H9 (cell line): ENCODE data around the gene TBC1D13. TPM values are rescaled to one million over a fixed set of nuclear protein-coding genes. Genes with fewer than 3 reads are reported as not detected.

Experiments
- DNase-seq: peaks from one replicate; pipeline ENCODE4 v3.0.0-alpha.2; 2017
- H2AFZ ChIP-seq: one replicate; pipeline ENCODE4 v1.6.1; 2013; ENCODE audit warnings: mild to moderate bottlenecking, low read length, control low read depth, moderate library complexity
- H2AK5ac ChIP-seq: 2 replicates; pipeline ENCODE4 v1.6.1; 2013; ENCODE audit warnings: low read length, control low read depth, mixed read lengths; ENCODE audit not compliant: insufficient read length
- H2BK120ac ChIP-seq: one replicate; pipeline ENCODE4 v1.6.1; 2013; ENCODE audit warnings: low read depth, mild to moderate bottlenecking, low read length, control low read depth, inconsistent platforms; ENCODE audit not compliant: poor library complexity, severe bottlenecking
- H2BK12ac ChIP-seq: 2 replicates; pipeline ENCODE4 v1.6.1; 2013; ENCODE audit warnings: low read length, control low read depth, mixed read lengths, low read depth; ENCODE audit not compliant: insufficient read length
- H2BK15ac ChIP-seq: 2 replicates; pipeline ENCODE4 v1.6.1; 2013; ENCODE audit warnings: low read depth, low read length, control low read depth
- H2BK20ac ChIP-seq: one replicate; pipeline ENCODE4 v1.6.1; 2013; ENCODE audit warnings: low read depth, mild to moderate bottlenecking, low read length, control low read depth, inconsistent platforms; ENCODE audit not compliant: poor library complexity, severe bottlenecking
- H2BK5ac ChIP-seq: 2 replicates; pipeline ENCODE4 v1.6.1; 2013; ENCODE audit warnings: low read length, control low read depth, mixed read lengths; ENCODE audit not compliant: insufficient read length
- H3K14ac ChIP-seq: 2 replicates; pipeline ENCODE4 v1.6.1; 2013; ENCODE audit warnings: low read length, control low read depth; ENCODE audit not compliant: insufficient read depth
- H3K18ac ChIP-seq: 2 replicates; pipeline ENCODE4 v1.6.1; 2013; ENCODE audit warnings: low read depth, mild to moderate bottlenecking, mixed read lengths, low read length, control low read depth; ENCODE audit not compliant: insufficient read length
- H3K23ac ChIP-seq: 2 replicates; pipeline ENCODE4 v1.6.1; 2013; ENCODE audit warnings: low read length, control low read depth, mixed read lengths, low read depth; ENCODE audit not compliant: insufficient read length
- H3K23me2 ChIP-seq: 2 replicates; pipeline ENCODE4 v1.6.1; 2013; ENCODE audit warnings: low read depth, mild to moderate bottlenecking, mixed read lengths, low read length, control low read depth; ENCODE audit not compliant: insufficient read length, poor library complexity, severe bottlenecking
- H3K27ac ChIP-seq: 2 replicates; pipeline ENCODE4 v1.5.1; 2013; ENCODE audit warnings: low read length, control low read depth, mixed read lengths, low read depth; ENCODE audit not compliant: insufficient read length
- H3K27me3 ChIP-seq: 2 replicates; pipeline ENCODE4 v1.6.1; 2013; ENCODE audit warnings: low read length, control low read depth, inconsistent platforms; ENCODE audit not compliant: insufficient read depth
- H3K4ac ChIP-seq: 2 replicates; pipeline ENCODE4 v1.6.1; 2013; ENCODE audit warnings: low read depth, mild to moderate bottlenecking, control low read depth, inconsistent platforms, low read length, moderate library complexity
- H3K4me1 ChIP-seq: 2 replicates; pipeline ENCODE4 v1.6.1; 2013; ENCODE audit warnings: low read length, control low read depth, inconsistent platforms; ENCODE audit not compliant: insufficient read depth
- H3K4me2 ChIP-seq: 2 replicates; pipeline ENCODE4 v1.6.1; 2013; ENCODE audit warnings: low read length, control low read depth, mixed read lengths; ENCODE audit not compliant: insufficient read length, insufficient read depth
- H3K56ac ChIP-seq: 2 replicates; pipeline ENCODE4 v1.6.1; 2013; ENCODE audit warnings: low read depth, mild to moderate bottlenecking, mixed read lengths, low read length, control low read depth; ENCODE audit not compliant: insufficient read length
- H3K79me1 ChIP-seq: 2 replicates; pipeline ENCODE4 v1.6.1; 2013; ENCODE audit warnings: low read depth, mild to moderate bottlenecking, moderate library complexity, low read length, control low read depth, inconsistent platforms; ENCODE audit not compliant: insufficient read depth, poor library complexity, severe bottlenecking
- H3K79me2 ChIP-seq: 2 replicates; pipeline ENCODE4 v1.6.1; 2013; ENCODE audit warnings: low read length, control low read depth, inconsistent platforms; ENCODE audit not compliant: insufficient read depth
- H3K9ac ChIP-seq: 2 replicates; pipeline ENCODE4 v1.6.1; 2013; ENCODE audit warnings: low read length, control low read depth, mixed read lengths; ENCODE audit not compliant: insufficient read length; ENCODE audit errors: extremely low read depth
- H3K9me3 ChIP-seq: one replicate; pipeline ENCODE4 v1.6.1; 2013; ENCODE audit warnings: low read depth, low read length, inconsistent platforms; ENCODE audit not compliant: control insufficient read depth
- H3T11ph ChIP-seq: one replicate; pipeline ENCODE4 v1.6.1; 2013; ENCODE audit warnings: mild to moderate bottlenecking, low read length, control low read depth, inconsistent platforms
- H4K20me1 ChIP-seq: one replicate; pipeline ENCODE4 v1.6.1; 2013; ENCODE audit not compliant: control insufficient read depth, insufficient read length, insufficient read depth
- H4K5ac ChIP-seq: 2 replicates; pipeline ENCODE4 v1.6.1; 2013; ENCODE audit warnings: low read depth, mild to moderate bottlenecking, mixed read lengths, low read length, control low read depth; ENCODE audit not compliant: insufficient read length
- H4K8ac ChIP-seq: replicated peaks from 2 replicates; pipeline ENCODE4 v1.6.1; 2013; ENCODE audit warnings: low read length, control low read depth, mixed read lengths, low read depth; ENCODE audit not compliant: insufficient read length
- H4K91ac ChIP-seq: 2 replicates; pipeline ENCODE4 v1.6.1; 2013; ENCODE audit warnings: low read depth, mild to moderate bottlenecking, moderate library complexity, mixed read lengths, low read length, control low read depth; ENCODE audit not compliant: insufficient read length
- H3K27ac Mint-ChIP-seq, 3 experiments: 2 replicates in 2 of 3; 3 replicates in 1 of 3; pipeline ENCODE4 v1.8.0; 2020 to 2021; ENCODE audit warnings: mixed read lengths in 3 of 3, mild to moderate bottlenecking in 1 of 3, moderate library complexity in 1 of 3
- H3K27me3 Mint-ChIP-seq: 2 replicates; pipeline ENCODE4 v1.8.0; 2021; ENCODE audit warnings: low read depth, mild to moderate bottlenecking, moderate library complexity, mixed read lengths
- H3K36me3 Mint-ChIP-seq, 3 experiments: 2 replicates in 2 of 3; 3 replicates in 1 of 3; pipeline ENCODE4 v1.8.0; 2020 to 2021; ENCODE audit warnings: low read depth in 3 of 3, mixed read lengths in 3 of 3; ENCODE audit not compliant: insufficient read depth in 1 of 3
- H3K4me1 Mint-ChIP-seq, 2 experiments: 2 replicates each; pipeline ENCODE4 v1.8.0; 2020; ENCODE audit warnings: mixed read lengths in 2 of 2
- H3K4me3 Mint-ChIP-seq, 2 experiments: 2 replicates in 1 of 2; 3 replicates in 1 of 2; pipeline ENCODE4 v1.8.0; 2020 to 2021; ENCODE audit warnings: mild to moderate bottlenecking in 2 of 2, mixed read lengths in 2 of 2, moderate library complexity in 1 of 2
- H3K9me3 Mint-ChIP-seq, 2 experiments: 2 replicates in 1 of 2; 3 replicates in 1 of 2; pipeline ENCODE4 v1.8.0; 2020; ENCODE audit warnings: mild to moderate bottlenecking in 2 of 2, mixed read lengths in 2 of 2, moderate library complexity in 1 of 2
- WGBS: extraction: QIAGEN DNeasy Blood & Tissue Kit; methylation state at CpG from one replicate; pipeline ENCODE4 v1.1.7; 2013; ENCODE audit warnings: missing lambda C conversion rate, low lambda C conversion rate, mixed read lengths; ENCODE audit not compliant: insufficient read length; ENCODE audit errors: extremely low coverage; 5-methylcytosine and 5-hydroxymethylcytosine counted together
- total RNA-seq: library from RNA; stranded (reverse); gene quantifications from 2 replicates; pipeline ENCODE4 v1.2.1, GENCODE V29; 2021
- TF ChIP-seq, protein P1 (sequence below): fragments of 200-600 bp; sonication (generic); conservative IDR thresholded peaks from 3 replicates; pipeline ENCODE4 v1.8.0; 2021; ENCODE audit warnings: antibody characterized with exemption, mild to moderate bottlenecking

TBC1D13 gene
- total RNA-seq, 1 experiment from 2014 or later = 27.3 TPM

DNA sequence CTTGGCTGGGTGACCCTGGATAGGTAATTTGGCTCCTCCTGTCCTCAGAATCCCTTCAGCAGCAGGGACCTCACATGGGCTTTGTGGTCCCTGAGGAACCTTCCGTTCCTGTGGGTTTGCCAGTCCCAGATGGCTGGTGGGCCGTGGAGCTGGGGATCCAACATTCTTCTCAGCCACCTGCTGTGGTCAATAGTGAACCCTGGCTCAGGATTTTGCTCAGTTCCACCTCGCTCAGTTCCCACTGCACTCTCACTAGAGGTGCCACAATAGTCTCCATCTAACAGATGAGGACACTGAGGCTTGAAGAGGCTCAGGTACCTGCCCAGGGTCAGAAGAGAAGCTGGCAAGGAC lies 59.6 kb downstream of the TBC1D13 start:
- H3K9ac ChIP-seq = no peak overlapping the region
- H3K4me1 Mint-ChIP-seq = peaks cover 4 to 5% of the 10 kb centered on the region in 2 experiments; a peak in 2 of 4 replicates
- no peak overlapping the region for H2BK5ac ChIP-seq
- H3K56ac ChIP-seq = no peak overlapping the region
- no peak for DNase-seq
- no peak overlapping the region for H3K18ac ChIP-seq
- TF ChIP-seq, protein P1, sequence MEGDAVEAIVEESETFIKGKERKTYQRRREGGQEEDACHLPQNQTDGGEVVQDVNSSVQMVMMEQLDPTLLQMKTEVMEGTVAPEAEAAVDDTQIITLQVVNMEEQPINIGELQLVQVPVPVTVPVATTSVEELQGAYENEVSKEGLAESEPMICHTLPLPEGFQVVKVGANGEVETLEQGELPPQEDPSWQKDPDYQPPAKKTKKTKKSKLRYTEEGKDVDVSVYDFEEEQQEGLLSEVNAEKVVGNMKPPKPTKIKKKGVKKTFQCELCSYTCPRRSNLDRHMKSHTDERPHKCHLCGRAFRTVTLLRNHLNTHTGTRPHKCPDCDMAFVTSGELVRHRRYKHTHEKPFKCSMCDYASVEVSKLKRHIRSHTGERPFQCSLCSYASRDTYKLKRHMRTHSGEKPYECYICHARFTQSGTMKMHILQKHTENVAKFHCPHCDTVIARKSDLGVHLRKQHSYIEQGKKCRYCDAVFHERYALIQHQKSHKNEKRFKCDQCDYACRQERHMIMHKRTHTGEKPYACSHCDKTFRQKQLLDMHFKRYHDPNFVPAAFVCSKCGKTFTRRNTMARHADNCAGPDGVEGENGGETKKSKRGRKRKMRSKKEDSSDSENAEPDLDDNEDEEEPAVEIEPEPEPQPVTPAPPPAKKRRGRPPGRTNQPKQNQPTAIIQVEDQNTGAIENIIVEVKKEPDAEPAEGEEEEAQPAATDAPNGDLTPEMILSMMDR = no peak
- H3K23me2 ChIP-seq = no peaks in the 10 kb centered on the region
- H3K79me1 ChIP-seq = no peaks in the 10 kb centered on the region
- no peak overlapping the region for H2AFZ ChIP-seq
- no peak overlapping the region for H3K23ac ChIP-seq
- H3K4ac ChIP-seq = no peak overlapping the region
- H2BK120ac ChIP-seq = no peak overlapping the region
- no CpG with 5 or more reads among the region's 3 CpGs for WGBS
- H3K27ac Mint-ChIP-seq = peak overlapping the region in 1 of 3 experiments; percentile 40; a peak in 1 of 7 replicates
- H2BK20ac ChIP-seq = no peak overlapping the region
- no peak overlapping the region for H3K4me2 ChIP-seq
- H4K20me1 ChIP-seq = no peaks in the 10 kb centered on the region
- no peak overlapping the region for H3K4me3 Mint-ChIP-seq
- no peaks in the 10 kb centered on the region for H3K27me3 Mint-ChIP-seq
- no peak overlapping the region for H4K5ac ChIP-seq
- no peak overlapping the region for H2BK15ac ChIP-seq
- H3K9me3 ChIP-seq = no peaks in the 10 kb centered on the region
- peaks cover 21 to 22% of the 10 kb centered on the region in 2 experiments for H3K9me3 Mint-ChIP-seq
- H3K79me2 ChIP-seq = no peaks in the 10 kb centered on the region
- no peak overlapping the region for H3T11ph ChIP-seq
- no peak overlapping the region for H2BK12ac ChIP-seq
- H3K27me3 ChIP-seq = no peaks in the 10 kb centered on the region
- no peaks in the 10 kb centered on the region for H3K4me1 ChIP-seq
- H3K27ac ChIP-seq = no peak overlapping the region
- H2AK5ac ChIP-seq = no peak overlapping the region
- H3K14ac ChIP-seq = no peak overlapping the region
- H3K36me3 Mint-ChIP-seq = peaks cover 24 to 31% (median 30%) of the 10 kb centered on the region in 3 experiments
- H4K8ac ChIP-seq = no peak overlapping the region
- no peak overlapping the region for H4K91ac ChIP-seq
